ENCODE data around the gene ADAMTS19.

Gene ADAMTS19

GRCh38 chr5:129743541-129744187 is 283.6 kb downstream of the ADAMTS19 start:
- no peak for TF ChIP-seq ISL1 (CRISPR knock-in tag; IDR thresholded peaks at IDR 0.05)
- no peak for TF ChIP-seq ZFP3 (CRISPR knock-in tag; IDR thresholded peaks at IDR 0.05)
- no peak for TF ChIP-seq TCF4 (CRISPR knock-in tag; IDR thresholded peaks at IDR 0.05; ENCODE audit: borderline replicate concordance)
- TF ChIP-seq ESRRG (CRISPR knock-in tag; IDR thresholded peaks at IDR 0.05), result no peak
- TF ChIP-seq CREB5 (CRISPR knock-in tag; IDR thresholded peaks at IDR 0.05; ENCODE audit: low read depth), result no peak
- no peak for TF ChIP-seq ZNF70 (CRISPR knock-in tag; IDR thresholded peaks at IDR 0.05)
- TF ChIP-seq GLIS3 (CRISPR knock-in tag; IDR thresholded peaks at IDR 0.05), result no peak
- TF ChIP-seq ZNF565 (CRISPR knock-in tag; conservative IDR thresholded peaks at IDR 0.05; ENCODE audit: low read depth), result no peak
- TF ChIP-seq RARB (CRISPR knock-in tag; IDR thresholded peaks at IDR 0.05), result no peak
- TF ChIP-seq OSR1 (CRISPR knock-in tag; IDR thresholded peaks at IDR 0.05), result no peak
- no peak for ATAC-seq

DNA sequence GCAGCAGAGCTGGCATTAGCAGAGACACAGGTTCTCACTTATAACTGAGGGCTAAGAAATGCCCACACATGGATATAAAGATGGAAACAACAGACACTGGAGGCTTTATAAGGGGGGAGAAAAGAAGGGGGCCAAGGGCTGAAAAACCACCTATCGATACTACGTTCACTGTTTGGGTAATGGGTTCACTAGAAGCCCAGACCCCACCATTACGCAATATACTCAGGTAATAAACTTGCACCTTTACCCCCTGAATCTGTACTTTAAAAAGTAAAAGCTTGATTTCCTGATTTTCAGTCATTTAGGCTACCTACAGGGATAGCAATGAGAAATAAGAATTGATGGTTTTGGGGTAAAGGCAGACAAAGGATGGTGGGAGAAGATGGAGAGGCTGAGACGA is 285.9 kb downstream of the ADAMTS19 start:
- no peak for ATAC-seq
- no peak for TF ChIP-seq RARB (CRISPR knock-in tag; IDR thresholded peaks at IDR 0.05)
- no peak for TF ChIP-seq ESRRG (CRISPR knock-in tag; IDR thresholded peaks at IDR 0.05)
- TF ChIP-seq TOX (CRISPR knock-in tag; IDR thresholded peaks at IDR 0.05; ENCODE audit: borderline replicate concordance), result no peak
- TF ChIP-seq ZNF565 (CRISPR knock-in tag; conservative IDR thresholded peaks at IDR 0.05; ENCODE audit: low read depth), result no peak
- no peak for TF ChIP-seq ZFP30 (CRISPR knock-in tag; IDR thresholded peaks at IDR 0.05)
- TF ChIP-seq, protein P1, sequence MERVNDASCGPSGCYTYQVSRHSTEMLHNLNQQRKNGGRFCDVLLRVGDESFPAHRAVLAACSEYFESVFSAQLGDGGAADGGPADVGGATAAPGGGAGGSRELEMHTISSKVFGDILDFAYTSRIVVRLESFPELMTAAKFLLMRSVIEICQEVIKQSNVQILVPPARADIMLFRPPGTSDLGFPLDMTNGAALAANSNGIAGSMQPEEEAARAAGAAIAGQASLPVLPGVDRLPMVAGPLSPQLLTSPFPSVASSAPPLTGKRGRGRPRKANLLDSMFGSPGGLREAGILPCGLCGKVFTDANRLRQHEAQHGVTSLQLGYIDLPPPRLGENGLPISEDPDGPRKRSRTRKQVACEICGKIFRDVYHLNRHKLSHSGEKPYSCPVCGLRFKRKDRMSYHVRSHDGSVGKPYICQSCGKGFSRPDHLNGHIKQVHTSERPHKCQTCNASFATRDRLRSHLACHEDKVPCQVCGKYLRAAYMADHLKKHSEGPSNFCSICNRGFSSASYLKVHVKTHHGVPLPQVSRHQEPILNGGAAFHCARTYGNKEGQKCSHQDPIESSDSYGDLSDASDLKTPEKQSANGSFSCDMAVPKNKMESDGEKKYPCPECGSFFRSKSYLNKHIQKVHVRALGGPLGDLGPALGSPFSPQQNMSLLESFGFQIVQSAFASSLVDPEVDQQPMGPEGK (CRISPR knock-in tag; IDR thresholded peaks at IDR 0.05; ENCODE audit: borderline replicate concordance), result no peak
- no peak for TF ChIP-seq PPARA (CRISPR knock-in tag; IDR thresholded peaks at IDR 0.05; ENCODE audit: borderline replicate concordance)
- TF ChIP-seq, protein P2, sequence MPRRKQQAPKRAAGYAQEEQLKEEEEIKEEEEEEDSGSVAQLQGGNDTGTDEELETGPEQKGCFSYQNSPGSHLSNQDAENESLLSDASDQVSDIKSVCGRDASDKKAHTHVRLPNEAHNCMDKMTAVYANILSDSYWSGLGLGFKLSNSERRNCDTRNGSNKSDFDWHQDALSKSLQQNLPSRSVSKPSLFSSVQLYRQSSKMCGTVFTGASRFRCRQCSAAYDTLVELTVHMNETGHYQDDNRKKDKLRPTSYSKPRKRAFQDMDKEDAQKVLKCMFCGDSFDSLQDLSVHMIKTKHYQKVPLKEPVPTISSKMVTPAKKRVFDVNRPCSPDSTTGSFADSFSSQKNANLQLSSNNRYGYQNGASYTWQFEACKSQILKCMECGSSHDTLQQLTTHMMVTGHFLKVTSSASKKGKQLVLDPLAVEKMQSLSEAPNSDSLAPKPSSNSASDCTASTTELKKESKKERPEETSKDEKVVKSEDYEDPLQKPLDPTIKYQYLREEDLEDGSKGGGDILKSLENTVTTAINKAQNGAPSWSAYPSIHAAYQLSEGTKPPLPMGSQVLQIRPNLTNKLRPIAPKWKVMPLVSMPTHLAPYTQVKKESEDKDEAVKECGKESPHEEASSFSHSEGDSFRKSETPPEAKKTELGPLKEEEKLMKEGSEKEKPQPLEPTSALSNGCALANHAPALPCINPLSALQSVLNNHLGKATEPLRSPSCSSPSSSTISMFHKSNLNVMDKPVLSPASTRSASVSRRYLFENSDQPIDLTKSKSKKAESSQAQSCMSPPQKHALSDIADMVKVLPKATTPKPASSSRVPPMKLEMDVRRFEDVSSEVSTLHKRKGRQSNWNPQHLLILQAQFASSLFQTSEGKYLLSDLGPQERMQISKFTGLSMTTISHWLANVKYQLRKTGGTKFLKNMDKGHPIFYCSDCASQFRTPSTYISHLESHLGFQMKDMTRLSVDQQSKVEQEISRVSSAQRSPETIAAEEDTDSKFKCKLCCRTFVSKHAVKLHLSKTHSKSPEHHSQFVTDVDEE (CRISPR knock-in tag; IDR thresholded peaks at IDR 0.05), result no peak
- TF ChIP-seq BACH2 (CRISPR knock-in tag; IDR thresholded peaks at IDR 0.05; ENCODE audit: borderline replicate concordance), result no peak

DNA sequence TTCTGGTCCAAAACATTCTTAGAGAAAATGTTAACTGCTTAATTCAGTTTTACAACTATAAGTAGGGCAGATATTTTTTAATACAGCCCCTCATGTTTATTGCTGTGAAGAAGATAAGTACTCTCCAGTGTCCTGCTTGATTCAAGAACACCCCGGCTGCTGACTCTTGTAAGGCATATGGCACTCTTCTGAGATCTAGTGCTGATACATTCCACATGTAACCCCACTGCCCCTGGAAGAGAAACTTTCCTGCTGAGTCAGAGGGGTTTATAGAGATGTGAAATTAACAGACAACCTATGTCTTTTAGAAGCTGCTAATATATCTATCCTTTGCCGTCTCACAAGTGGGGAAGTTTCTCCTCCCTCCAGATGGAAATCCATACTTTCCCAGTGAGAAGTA is 286.8 kb downstream of the ADAMTS19 start:
- no peak for ATAC-seq

More for the DNA sequence above, 286.8 kb downstream of the ADAMTS19 start:
- no peak for TF ChIP-seq TOX (CRISPR knock-in tag; IDR thresholded peaks at IDR 0.05; ENCODE audit: borderline replicate concordance)
- no peak for TF ChIP-seq TCF4 (CRISPR knock-in tag; IDR thresholded peaks at IDR 0.05; ENCODE audit: borderline replicate concordance)
- no peak for TF ChIP-seq ZFP3 (CRISPR knock-in tag; IDR thresholded peaks at IDR 0.05)
- TF ChIP-seq RARB (CRISPR knock-in tag; IDR thresholded peaks at IDR 0.05), result no peak
- TF ChIP-seq ZNF70 (CRISPR knock-in tag; IDR thresholded peaks at IDR 0.05), result no peak
- TF ChIP-seq ZNF8 (CRISPR knock-in tag; IDR thresholded peaks at IDR 0.05), result no peak
- TF ChIP-seq ZFP30 (CRISPR knock-in tag; IDR thresholded peaks at IDR 0.05), result no peak
- TF ChIP-seq POU6F1 (CRISPR knock-in tag; IDR thresholded peaks at IDR 0.05; ENCODE audit: borderline replicate concordance, low read depth), result no peak
- TF ChIP-seq CSDC2 (CRISPR knock-in tag; IDR thresholded peaks at IDR 0.05), result no peak

All from SK-N-SH treated with all-trans-retinoic acid at 6 μM for 48 hours (cell line).